CD4-positive, alpha-beta T cell treated with Interleukin-2 at 100 ng/mL for 4 hours (primary cell): Measurements from ENCODE around the gene C2.

ENCODE experiments used
- DNase-seq: peaks from one replicate; pipeline ENCODE4 v3.0.0-alpha.2; 2020; ENCODE audit warnings: low spot score

C2 gene

DNA sequence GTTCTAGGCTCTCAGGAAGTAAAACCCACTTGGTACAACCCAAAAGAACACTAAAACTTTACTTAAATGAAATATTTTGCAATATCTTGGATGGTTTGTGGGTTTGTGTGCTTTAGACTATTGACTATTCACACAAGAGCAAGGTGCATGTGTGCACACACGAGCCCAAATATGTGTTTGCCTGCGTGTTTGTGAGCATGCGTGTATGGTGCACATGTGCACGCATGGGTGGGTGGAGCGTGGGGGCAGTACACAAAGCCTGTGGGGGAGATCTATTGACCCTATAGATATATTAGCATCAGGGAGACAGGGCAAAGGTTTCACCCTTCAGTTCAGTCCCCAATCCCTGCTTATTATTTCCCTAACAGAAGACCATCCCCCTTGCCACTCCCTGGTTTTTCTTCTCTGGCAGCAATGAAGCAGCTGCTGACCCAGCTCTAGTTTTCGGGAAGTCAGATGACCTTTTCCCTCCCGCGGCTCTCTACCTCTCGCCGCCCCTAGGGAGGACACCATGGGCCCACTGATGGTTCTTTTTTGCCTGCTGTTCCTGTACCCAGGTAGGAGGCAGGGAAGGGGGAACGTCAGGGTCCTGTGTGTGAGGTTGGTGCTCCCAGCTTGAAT lies at the start of gene C2:
TSS of gene C2 (plus strand) at position 476 of the 621 bp plus-strand sequence. CDS start at position 512, 36 bp downstream.
- DNase-seq: no peak

DNA sequence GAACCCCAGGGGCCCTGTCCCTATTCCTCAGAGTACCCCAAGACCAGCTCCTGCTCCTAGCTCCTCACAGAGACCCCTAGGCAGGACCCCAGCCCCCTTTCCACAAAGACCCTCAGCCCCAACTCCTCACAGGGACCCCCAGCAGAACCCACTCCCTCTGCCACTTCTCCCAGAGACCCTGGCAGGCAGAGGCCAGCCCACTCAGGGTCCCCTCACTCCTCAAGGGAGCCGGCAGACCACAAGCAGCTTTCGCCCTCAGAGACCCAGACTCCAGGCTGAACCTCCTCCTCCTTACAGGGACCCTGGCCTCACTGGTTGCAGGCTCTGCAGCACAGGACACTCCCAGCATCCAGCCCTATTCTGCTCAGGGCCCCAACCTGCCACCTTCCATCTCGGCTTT lies 49.3 kb upstream of the C2 start:
- no peak for DNase-seq

DNA sequence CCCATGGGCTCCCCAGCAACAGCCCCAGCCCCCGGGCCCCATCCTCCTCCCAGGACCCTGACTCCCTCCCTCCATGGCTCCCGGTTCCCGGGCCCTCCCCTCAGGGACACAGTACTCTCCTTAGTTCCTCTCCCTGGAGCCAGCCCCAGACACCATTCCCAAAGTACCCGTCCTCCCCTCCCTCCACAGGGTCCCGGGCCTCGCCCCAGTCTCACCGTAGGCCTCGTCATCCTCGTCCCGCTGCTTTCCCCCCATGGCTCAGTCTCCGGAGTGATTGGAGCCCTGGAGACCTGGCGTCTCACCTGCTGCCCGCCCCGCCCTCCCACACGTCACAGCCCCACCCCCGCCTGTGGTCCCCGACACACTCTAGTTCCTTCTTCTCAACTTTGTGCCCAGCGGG lies 48.8 kb upstream of the C2 start, which contains the start of gene SLC44A4:
TSS of gene SLC44A4 (minus strand) at position 272 of the 400 bp plus-strand sequence. CDS start at position 255, 17 bp downstream.
- DNase-seq: no peak

- no peak for DNase-seq
Measured at GRCh38 chr6:31879143-31879542, 48.4 kb upstream of the C2 start.

GRCh38 chr6:31879901-31880300 lies 47.6 kb upstream of the C2 start:
- no peak for DNase-seq

DNA sequence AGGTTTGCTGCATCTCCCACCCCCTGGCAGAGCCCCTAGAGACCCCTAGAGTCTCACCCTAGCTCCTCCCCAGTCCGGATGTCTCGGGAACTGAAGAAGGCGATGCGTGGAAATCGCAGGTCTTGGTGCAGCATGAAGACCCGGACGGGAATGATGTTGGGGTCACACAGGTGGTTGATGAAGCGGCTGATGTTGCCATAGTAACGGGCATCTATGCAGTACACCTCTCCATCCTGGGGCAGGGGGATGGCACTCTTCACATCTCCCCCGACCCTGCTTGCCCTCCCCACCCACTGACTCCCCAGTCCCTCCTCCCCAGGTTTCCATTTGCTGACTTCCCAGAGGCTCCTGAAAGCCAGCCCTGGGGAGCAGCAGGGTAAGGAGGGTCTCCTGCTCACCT lies 46.9 kb upstream of the C2 start:
- no peak for DNase-seq

DNA sequence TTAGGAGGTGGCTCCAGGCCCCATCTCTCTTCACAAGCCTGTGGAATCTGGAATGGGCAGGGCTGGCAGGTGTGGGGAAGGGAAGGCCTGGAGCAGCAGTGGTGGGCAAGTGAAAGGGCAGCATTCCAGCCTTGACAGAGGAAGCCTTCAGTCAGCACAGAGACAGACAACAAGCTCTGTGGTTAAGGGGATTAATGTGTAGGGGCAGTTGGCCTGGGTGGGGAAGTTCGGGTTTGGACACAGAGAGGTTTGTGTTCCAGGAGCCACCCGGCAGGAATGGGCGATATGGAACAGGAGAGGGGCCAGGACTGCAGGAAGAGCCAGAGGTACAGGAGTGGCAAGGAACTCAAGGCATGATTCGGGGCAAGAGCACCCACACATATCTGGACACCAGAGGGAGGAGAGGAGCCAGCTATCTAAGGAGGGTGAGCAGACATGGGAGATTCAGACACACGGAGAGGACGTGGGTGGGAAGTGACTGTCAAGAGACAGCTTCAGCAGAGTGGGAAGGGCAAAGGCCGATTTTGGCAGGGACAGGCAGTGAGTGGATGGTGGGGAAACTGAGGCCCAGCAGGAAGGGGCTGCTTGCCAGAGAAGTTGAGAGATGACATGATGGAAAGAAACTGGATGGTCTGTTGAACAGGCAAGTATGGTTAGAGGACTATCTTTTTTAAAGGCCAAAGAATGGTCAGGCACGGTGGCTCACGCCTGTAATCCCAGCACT lies 46.2 kb upstream of the C2 start:
- no peak for DNase-seq

- DNase-seq: no peak
Measured at GRCh38 chr6:31882344-31882743, 45.2 kb upstream of the C2 start.

DNA sequence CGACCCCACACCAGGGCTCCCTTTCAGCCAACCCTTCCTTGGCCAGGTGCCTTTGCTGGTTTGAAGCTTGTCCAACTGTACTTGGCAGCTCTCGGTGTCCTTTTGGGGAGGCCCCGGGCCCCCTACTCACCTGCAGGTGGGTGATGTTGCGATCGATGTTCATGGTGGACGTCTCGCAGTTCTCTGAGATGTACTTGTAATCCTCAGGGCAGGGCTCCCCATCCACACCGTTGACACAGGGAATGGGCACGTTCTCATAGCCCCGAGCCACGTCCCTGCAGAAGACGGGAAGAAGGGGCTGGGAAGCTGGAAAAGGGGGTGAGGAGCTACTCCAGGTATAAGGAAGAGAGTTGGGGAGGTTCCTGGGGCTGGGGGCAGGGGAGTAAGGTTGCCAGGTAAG lies 43.8 kb upstream of the C2 start:
- DNase-seq: no peak

GRCh38 chr6:31884528-31885035 lies 42.9 kb upstream of the C2 start:
- DNase-seq: no peak

GRCh38 chr6:31886541-31886991 lies 41.0 kb upstream of the C2 start:
- no peak for DNase-seq

GRCh38 chr6:31887173-31888007 lies 40.1 kb upstream of the C2 start:
- DNase-seq: no peak

DNA sequence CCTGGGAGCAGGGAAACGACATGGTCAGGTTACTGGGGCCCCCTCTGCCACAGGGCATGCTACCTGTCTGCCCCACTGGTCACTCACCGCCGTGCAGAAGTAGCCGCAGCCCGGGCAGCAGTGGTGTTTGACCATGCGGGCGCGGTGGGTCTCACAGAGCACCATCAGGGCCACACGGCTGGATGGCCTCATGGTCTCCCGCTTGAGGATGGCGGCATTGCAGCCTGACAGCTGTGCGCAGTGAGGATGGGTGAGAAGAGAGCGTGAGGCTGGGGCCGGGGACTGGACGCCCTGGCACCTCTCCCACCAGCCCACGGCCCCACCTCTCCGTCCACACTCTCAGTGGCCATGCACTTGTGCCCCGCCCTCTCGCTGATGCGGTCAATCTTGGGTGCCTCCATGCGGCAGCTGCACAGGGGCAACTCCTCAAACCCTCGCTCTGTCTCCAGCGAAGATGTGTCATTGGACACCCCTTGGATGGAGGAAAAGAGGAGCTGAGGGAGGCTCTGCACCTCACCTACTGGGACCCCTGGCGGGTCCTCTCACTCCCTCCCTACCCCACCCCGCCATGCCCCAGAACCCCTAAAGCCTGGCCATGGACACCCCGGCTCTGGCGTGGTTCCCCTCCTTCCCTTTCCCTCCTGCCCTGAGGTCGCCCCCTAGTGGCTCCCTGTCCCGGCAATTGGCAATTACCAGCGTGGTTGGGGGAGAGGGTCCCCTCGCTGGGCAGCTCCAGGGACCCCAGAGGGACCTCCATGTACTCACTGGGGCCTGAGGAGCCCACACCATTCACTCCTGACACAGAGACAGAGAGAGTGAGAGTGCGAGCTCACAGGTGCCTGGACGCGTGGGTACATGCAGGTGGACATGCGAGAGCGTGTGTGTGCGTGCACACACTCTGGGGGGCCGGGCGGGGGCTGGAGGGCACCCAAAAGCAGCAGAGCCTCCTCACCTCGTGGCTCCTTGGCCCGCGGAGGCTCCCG lies 39.0 kb upstream of the C2 start:
- DNase-seq: peak; percentile 46

DNA sequence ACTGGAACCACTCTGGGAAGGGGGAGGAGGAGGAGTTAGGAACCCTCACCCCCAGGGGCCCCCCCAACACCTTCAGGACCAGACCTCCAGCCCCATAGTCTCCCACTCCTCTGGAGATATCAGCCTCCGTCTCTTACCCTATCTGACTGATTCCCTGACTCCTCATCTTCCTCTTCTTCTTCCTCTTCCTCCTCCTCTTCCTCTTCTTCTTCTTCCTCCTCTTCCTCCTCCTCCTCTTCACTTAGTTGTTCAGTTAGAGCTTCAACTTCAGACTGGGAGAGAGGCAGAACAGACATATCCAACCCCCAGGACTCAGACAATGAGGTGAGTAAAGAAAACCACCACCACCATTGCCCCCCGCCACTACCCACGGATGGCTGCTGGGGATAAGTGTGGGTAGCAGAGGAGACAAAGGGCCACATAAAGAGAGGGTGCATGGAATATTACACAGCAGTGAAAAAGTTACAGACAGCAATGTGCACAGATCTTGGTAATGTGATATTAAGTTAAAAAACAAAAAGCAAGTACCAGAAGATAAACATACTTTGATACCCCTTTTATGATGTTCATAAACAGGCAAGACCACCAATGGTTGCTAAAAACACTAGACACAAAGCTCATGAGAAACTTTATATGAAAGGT lies 38.1 kb upstream of the C2 start:
- DNase-seq: no peak

DNA sequence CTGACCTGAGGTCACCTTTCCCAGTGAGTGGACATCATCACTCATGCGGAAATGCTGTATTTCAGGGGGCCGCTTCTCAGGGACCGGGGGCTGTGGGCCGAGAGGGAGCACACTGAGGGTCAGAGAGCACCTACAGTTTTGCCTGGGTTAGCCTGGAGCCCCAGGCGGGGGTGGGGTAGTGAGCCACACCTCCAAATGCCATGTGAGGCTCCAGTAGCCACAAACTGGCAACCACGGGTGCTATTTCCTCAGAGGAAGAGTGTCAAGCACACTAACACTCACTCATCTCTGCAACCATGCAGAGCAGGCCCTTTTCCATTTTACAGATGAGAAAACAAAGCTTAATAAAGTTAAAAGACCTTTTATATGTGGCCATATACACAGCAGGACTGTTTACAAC lies 34.7 kb upstream of the C2 start:
- no peak for DNase-seq

DNA sequence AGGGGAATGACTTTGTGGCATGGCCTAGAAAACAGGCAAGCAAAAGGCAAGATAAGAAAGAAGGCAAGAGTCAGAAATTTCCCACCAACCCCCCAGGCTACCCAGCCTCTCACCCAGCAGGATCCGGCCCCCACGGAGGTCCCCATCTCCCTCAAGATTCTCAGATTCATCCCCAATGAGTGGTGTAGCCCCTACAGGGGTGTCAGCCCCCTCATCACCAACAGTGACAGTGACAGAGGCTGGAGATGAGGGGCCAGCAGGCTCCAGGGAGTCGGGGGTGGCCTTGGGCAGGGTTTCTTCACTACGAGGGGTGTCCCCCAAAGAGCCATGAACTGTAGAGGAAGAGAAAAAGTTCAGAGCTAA lies 31.0 kb upstream of the C2 start:
- no peak for DNase-seq

- DNase-seq: no peak
Measured at GRCh38 chr6:31896856-31897611, 30.5 kb upstream of the C2 start.

- DNase-seq: peak; percentile 80
Measured at GRCh38 chr6:31897612-31898382, 29.7 kb upstream of the C2 start, which contains the start of gene EHMT2. TSS of gene EHMT2 (minus strand) at chr6:31897698. CDS start at chr6:31897677, 21 bp downstream.

DNA sequence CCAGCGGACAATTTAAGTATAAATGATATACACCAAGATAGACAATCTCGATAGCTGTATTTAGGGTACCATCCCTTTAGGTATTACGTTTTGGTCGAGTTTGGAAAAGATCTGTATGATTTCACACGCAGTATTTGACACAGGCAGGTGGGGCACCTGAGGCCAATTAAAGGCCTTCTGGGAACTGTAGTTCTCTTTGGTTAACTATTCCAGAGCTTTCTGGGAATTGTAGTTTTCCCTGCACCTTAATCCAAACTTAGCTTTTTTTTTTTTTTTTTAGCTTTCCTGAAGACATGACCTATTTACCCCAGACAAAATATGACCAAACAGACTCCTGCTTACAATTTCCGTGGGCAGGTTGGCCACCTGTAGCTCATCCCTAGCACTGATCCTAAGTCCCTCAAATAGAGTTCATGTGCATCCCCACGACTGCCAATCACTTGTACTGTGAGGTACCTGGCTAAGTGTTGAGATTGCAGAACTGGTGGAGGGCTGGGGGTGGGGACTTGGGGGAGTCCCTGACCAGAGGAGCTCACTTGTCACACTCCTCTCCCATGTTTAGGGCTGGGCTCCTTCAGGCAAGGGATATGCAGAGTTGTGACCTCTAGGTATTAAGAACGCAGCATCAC lies 29.0 kb upstream of the C2 start:
- DNase-seq: peak; percentile 58
